SK-N-SH (cell line): ENCODE data around the gene ZNF606. TPM values are rescaled to one million over a fixed set of nuclear protein-coding genes. Genes with fewer than 3 reads are reported as not detected.

ENCODE experiments used
- CTCF ChIA-PET: fragments of 300-600, 350-600 bp; formaldehyde crosslinking; extraction: SDS; loops from one replicate; lab custom pipeline; 2021; lab: Yijun Ruan, JAX
- POLR2A ChIA-PET: fragments of 350-600 bp; sonication (Branson Sonifier 250); formaldehyde crosslinking; extraction: SDS; loops from one replicate; lab custom pipeline; 2020; ENCODE audit warnings: antibody characterized with exemption, inconsistent platforms; lab: Yijun Ruan, JAX
- DNase-seq: peaks from one replicate; pipeline ENCODE4 v3.0.0; 2012
- H2AFZ ChIP-seq: fragments of 200-600 bp; sonication (generic); 2 replicates; pipeline ENCODE4 v1.8.1; 2016; ENCODE audit warnings: antibody characterized with exemption, mild to moderate bottlenecking, low read depth
- H3F3A ChIP-seq: fragments of 200-600 bp; sonication (generic); replicated peaks from 2 replicates; pipeline ENCODE3; 2016; ENCODE audit warnings: antibody characterized with exemption, mild to moderate bottlenecking; ENCODE audit not compliant: insufficient read depth
- H3K27ac ChIP-seq, 2 experiments: fragments of 200-500 bp in 1 of 2; fragments of 200-600 bp in 1 of 2; sonication (Bioruptor generic) in 1 of 2; sonication (generic), shearing (Covaris generic) in 1 of 2; 2 replicates each; pipeline versions ENCODE4 v1.5.1 to v1.6.1; 2014 to 2016; ENCODE audit warnings: low read depth in 2 of 2, inconsistent platforms in 1 of 2, low read length in 1 of 2, mild to moderate bottlenecking in 1 of 2, mixed read lengths in 1 of 2
- H3K27me3 ChIP-seq: fragments of 200-600 bp; sonication (generic), shearing (Covaris generic); 2 replicates; pipeline ENCODE4 v1.6.1; 2016; ENCODE audit warnings: mixed run types; ENCODE audit not compliant: insufficient read depth
- H3K36me3 ChIP-seq, 2 experiments: fragments of 200-500 bp in 1 of 2; fragments of 200-600 bp in 1 of 2; sonication (Bioruptor generic) in 1 of 2; sonication (generic) in 1 of 2; replicated peaks in 1 of 2; 2 replicates each; pipeline versions ENCODE3 to v1.5.1; 2014 to 2016; ENCODE audit warnings: low read length in 1 of 2, mild to moderate bottlenecking in 1 of 2; ENCODE audit not compliant: insufficient read depth in 2 of 2, control insufficient read depth in 1 of 2
- H3K4me1 ChIP-seq, 2 experiments: fragments of 200-500 bp in 1 of 2; fragments of 200-600 bp in 1 of 2; sonication (Bioruptor generic) in 1 of 2; sonication (generic), shearing (Covaris generic) in 1 of 2; 2 replicates each; pipeline versions ENCODE4 v1.5.1 to v1.6.1; 2014 to 2016; ENCODE audit warnings: low read depth in 1 of 2, low read length in 1 of 2, mixed run types in 1 of 2; ENCODE audit not compliant: insufficient read depth in 2 of 2, control insufficient read depth in 1 of 2
- H3K4me2 ChIP-seq: fragments of 200-600 bp; sonication (generic), shearing (Covaris generic); 2 replicates; pipeline ENCODE4 v1.6.1; 2017; ENCODE audit warnings: mixed run types
- H3K4me3 ChIP-seq, 2 experiments: fragments of 200-500 bp in 1 of 2; fragments of 200-600 bp in 1 of 2; sonication (Bioruptor generic) in 1 of 2; sonication (generic), shearing (Covaris generic) in 1 of 2; 2 replicates each; pipeline versions ENCODE4 v1.5.1 to v1.8.1; 2014 to 2016; ENCODE audit warnings: low read depth in 2 of 2, inconsistent platforms in 1 of 2, low read length in 1 of 2, mild to moderate bottlenecking in 1 of 2, mixed read lengths in 1 of 2, moderate library complexity in 1 of 2
- H3K79me2 ChIP-seq: fragments of 200-600 bp; sonication (generic); 2 replicates; pipeline ENCODE4 v1.8.1; 2017; ENCODE audit warnings: mild to moderate bottlenecking; ENCODE audit not compliant: insufficient read depth
- H3K9ac ChIP-seq: fragments of 200-600 bp; sonication (generic); 2 replicates; pipeline ENCODE4 v1.6.1; 2017; ENCODE audit warnings: mixed run types
- H3K9me2 ChIP-seq: fragments of 200-600 bp; sonication (generic); 2 replicates; pipeline ENCODE4 v1.6.1; 2017; ENCODE audit warnings: mixed run types
- H3K9me3 ChIP-seq: fragments of 200-600 bp; sonication (generic); 2 replicates; pipeline ENCODE4 v1.6.1; 2017; ENCODE audit warnings: mixed run types, mild to moderate bottlenecking, moderate library complexity
- H4K20me1 ChIP-seq: fragments of 200-600 bp; sonication (generic); 2 replicates; pipeline ENCODE4 v1.6.1; 2017; ENCODE audit warnings: mild to moderate bottlenecking, mixed run types; ENCODE audit not compliant: insufficient read depth
- CHD2 ChIP-seq: fragments of 150-350 bp; IDR thresholded peaks from 2 replicates; pipeline ENCODE4 v1.6.1; 2018; ENCODE audit warnings: low read length; ENCODE audit not compliant: partially characterized antibody
- ELF1 ChIP-seq: IDR thresholded peaks from 2 replicates; pipeline ENCODE4 v1.4.0; 2012
- EP300 ChIP-seq, 2 experiments: IDR thresholded peaks; 2 replicates each; pipeline versions ENCODE4 v1.4.0 to v1.6.1; 2012; ENCODE audit warnings: borderline replicate concordance in 1 of 2, low read depth in 1 of 2, low read length in 1 of 2
- FOSL2 ChIP-seq: IDR thresholded peaks from 2 replicates; pipeline ENCODE4 v1.4.0; 2012; ENCODE audit warnings: low read depth, mild to moderate bottlenecking, moderate library complexity, borderline replicate concordance
- FOXJ3 ChIP-seq: sonication (generic); formaldehyde crosslinking; IDR thresholded peaks from 2 replicates; pipeline ENCODE4 v1.5.1; 2020; ENCODE audit warnings: mild to moderate bottlenecking, missing genetic modification reagents
- JUND ChIP-seq: IDR thresholded peaks from 2 replicates; pipeline ENCODE4 v1.4.0; 2012
- MXI1 ChIP-seq: IDR thresholded peaks from 2 replicates; pipeline ENCODE4 v1.6.1; 2012; ENCODE audit warnings: mild to moderate bottlenecking, low read depth, low read length, improper control_type of control experiment
- NFIC ChIP-seq: IDR thresholded peaks from 2 replicates; pipeline ENCODE4 v1.4.0; 2012; ENCODE audit warnings: borderline replicate concordance
- POLR2AphosphoS5 ChIP-seq: IDR thresholded peaks from 2 replicates; pipeline ENCODE4 v1.6.1; 2012; ENCODE audit warnings: low read depth, low read length
- RAD21 ChIP-seq: IDR thresholded peaks from 2 replicates; pipeline ENCODE4 v1.6.1; 2012; ENCODE audit warnings: mild to moderate bottlenecking, low read length
- RCOR1 ChIP-seq: fragments of 150-350 bp; IDR thresholded peaks from 2 replicates; pipeline ENCODE4 v1.6.1; 2017; ENCODE audit warnings: antibody characterized with exemption, low read length
- TCF12 ChIP-seq: IDR thresholded peaks from 2 replicates; pipeline ENCODE4 v1.4.0; 2012
- YY1 ChIP-seq: IDR thresholded peaks from 2 replicates; pipeline ENCODE4 v1.4.0; 2012; ENCODE audit warnings: low read depth, mild to moderate bottlenecking
- WGBS: methylation state at CpG from one replicate; pipeline ENCODE4 v1.1.6; 2017; ENCODE audit warnings: low lambda C conversion rate; 5-methylcytosine and 5-hydroxymethylcytosine counted together
- polyA plus RNA-seq, 3 experiments: library from polyadenylated mRNA; depleted of rRNA; stranded (reverse); fragments of >200 nt; gene quantifications; 2 replicates each; pipeline ENCODE4 v1.2.3, GENCODE V29; 2012
- TF ChIP-seq, protein P1 (sequence below): fragments of 200-600 bp; sonication (generic); IDR thresholded peaks from 2 replicates; pipeline ENCODE4 v1.6.1; 2017; ENCODE audit warnings: antibody characterized with exemption, mild to moderate bottlenecking, moderate library complexity
- TF ChIP-seq, protein P2 (sequence below): fragments of 150-350 bp; IDR thresholded peaks from 2 replicates; pipeline ENCODE4 v1.6.1; 2017; ENCODE audit warnings: antibody characterized with exemption, low read length, low read depth, borderline replicate concordance
- TF ChIP-seq, protein P3 (sequence below): IDR thresholded peaks from 2 replicates; pipeline ENCODE4 v1.4.0; 2012; ENCODE audit warnings: low read depth
- TF ChIP-seq, protein P4 (sequence below): IDR thresholded peaks from 2 replicates; pipeline ENCODE4 v1.4.0; 2012; ENCODE audit warnings: low read depth, borderline replicate concordance

ZNF606 gene
- polyA plus RNA-seq, 1 of the 3 experiments (the other 2 are of a cell fraction): 2.9 TPM

DNA sequence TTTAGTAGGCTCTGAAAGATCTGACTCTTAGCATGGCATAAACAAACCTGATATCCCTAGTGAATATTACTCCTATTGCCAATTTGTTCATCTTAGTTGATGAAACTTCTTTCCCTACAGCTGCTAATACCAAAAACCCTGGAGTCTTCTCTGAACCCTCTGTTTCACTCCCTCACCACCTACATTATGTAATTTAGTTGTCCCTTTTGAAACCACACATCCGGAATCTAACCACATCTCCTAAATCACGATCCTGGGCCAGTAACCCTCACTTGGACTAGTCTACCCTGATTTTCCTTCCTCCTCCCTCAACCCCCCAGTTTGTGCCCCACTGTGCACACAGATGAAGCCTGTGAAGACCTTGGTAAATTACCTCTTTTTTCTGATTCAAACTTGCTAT, 56.3 kb downstream of the ZNF606 start:
- CTCF ChIA-PET: no interaction called here
- peaks cover 26 to 27% of the 10 kb centered on the region in 2 experiments for H3K36me3 ChIP-seq
- H3K9me2 ChIP-seq: no peaks in the 10 kb centered on the region
- POLR2A ChIA-PET: no interaction called here
- H3F3A ChIP-seq: no peaks in the 10 kb centered on the region
- no peak overlapping the region for H3K27ac ChIP-seq
- no peak overlapping the region for H2AFZ ChIP-seq
- 86% methylated on average over 2 of the region's 2 CpGs for WGBS
- no peak for DNase-seq
- H3K9me3 ChIP-seq: no peaks in the 10 kb centered on the region
- TF ChIP-seq FOSL2: no peak
- no peak for TF ChIP-seq TCF12
- no peak for TF ChIP-seq FOXJ3 (CRISPR knock-in tag)
- TF ChIP-seq, protein P1, sequence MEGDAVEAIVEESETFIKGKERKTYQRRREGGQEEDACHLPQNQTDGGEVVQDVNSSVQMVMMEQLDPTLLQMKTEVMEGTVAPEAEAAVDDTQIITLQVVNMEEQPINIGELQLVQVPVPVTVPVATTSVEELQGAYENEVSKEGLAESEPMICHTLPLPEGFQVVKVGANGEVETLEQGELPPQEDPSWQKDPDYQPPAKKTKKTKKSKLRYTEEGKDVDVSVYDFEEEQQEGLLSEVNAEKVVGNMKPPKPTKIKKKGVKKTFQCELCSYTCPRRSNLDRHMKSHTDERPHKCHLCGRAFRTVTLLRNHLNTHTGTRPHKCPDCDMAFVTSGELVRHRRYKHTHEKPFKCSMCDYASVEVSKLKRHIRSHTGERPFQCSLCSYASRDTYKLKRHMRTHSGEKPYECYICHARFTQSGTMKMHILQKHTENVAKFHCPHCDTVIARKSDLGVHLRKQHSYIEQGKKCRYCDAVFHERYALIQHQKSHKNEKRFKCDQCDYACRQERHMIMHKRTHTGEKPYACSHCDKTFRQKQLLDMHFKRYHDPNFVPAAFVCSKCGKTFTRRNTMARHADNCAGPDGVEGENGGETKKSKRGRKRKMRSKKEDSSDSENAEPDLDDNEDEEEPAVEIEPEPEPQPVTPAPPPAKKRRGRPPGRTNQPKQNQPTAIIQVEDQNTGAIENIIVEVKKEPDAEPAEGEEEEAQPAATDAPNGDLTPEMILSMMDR: no peak
- TF ChIP-seq, protein P2, sequence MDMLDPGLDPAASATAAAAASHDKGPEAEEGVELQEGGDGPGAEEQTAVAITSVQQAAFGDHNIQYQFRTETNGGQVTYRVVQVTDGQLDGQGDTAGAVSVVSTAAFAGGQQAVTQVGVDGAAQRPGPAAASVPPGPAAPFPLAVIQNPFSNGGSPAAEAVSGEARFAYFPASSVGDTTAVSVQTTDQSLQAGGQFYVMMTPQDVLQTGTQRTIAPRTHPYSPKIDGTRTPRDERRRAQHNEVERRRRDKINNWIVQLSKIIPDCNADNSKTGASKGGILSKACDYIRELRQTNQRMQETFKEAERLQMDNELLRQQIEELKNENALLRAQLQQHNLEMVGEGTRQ: no peak
- TF ChIP-seq, protein P3, sequence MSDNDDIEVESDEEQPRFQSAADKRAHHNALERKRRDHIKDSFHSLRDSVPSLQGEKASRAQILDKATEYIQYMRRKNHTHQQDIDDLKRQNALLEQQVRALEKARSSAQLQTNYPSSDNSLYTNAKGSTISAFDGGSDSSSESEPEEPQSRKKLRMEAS: no peak
- TF ChIP-seq CHD2: no peak
- TF ChIP-seq MXI1: no peak
- no peak for TF ChIP-seq POLR2AphosphoS5
- no peak for TF ChIP-seq ELF1
- TF ChIP-seq EP300 (IDR thresholded peaks at IDR 0.05; ENCODE audit: borderline replicate concordance in 1 of 2, low read depth in 1 of 2, low read length in 1 of 2): no peak
- no peak for TF ChIP-seq RAD21
- no peak for TF ChIP-seq JUND
- no peak for TF ChIP-seq RCOR1
- TF ChIP-seq NFIC: no peak
- TF ChIP-seq, protein P4, sequence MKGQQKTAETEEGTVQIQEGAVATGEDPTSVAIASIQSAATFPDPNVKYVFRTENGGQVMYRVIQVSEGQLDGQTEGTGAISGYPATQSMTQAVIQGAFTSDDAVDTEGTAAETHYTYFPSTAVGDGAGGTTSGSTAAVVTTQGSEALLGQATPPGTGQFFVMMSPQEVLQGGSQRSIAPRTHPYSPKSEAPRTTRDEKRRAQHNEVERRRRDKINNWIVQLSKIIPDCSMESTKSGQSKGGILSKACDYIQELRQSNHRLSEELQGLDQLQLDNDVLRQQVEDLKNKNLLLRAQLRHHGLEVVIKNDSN: no peak
- H4K20me1 ChIP-seq: no peaks in the 10 kb centered on the region
- no peaks in the 10 kb centered on the region for H3K27me3 ChIP-seq
- peak overlapping the region; percentile 94 for H3K4me2 ChIP-seq
- H3K4me3 ChIP-seq: peak overlapping the region; percentile 88 to 97
- H3K9ac ChIP-seq: no peak overlapping the region
- H3K4me1 ChIP-seq: peaks cover 0 to 7% of the 10 kb centered on the region in 2 experiments; a peak in 3 of 4 replicates
- H3K79me2 ChIP-seq: peaks cover 53% of the 10 kb centered on the region

DNA sequence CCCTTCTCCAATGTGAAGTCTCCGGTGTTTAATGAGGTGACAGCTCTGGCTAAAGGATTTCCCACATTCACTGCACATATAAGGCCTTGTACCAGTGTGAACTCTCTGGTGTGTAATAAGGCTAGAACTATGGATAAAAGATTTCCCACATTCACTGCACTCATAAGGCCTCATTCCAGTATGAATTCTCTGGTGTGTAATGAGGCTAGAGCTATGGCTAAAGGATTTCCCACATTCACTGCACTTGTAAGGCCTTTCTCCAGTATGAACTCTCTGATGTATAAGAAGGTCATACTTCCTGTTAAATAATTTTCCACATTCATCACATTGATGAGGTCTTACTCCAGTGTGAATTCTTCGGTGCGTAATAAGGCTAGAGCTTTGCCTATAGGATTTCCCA, 61.0 kb downstream of the ZNF606 start:
- CTCF ChIA-PET: no interaction called here
- Histone ChIP-seq H3K4me3 (no peak overlapping the region; a peak in 1 of 4 replicates), H3K4me1 (peaks cover 0 to 3% of the 10 kb centered on the region in 2 experiments; a peak in 3 of 4 replicates), H3K27me3 (no peaks in the 10 kb centered on the region), H2AFZ (no peak overlapping the region), H3K9ac (no peak overlapping the region), H3K27ac (no peak overlapping the region), H3K9me2 (no peaks in the 10 kb centered on the region), H3F3A (no peaks in the 10 kb centered on the region), H4K20me1 (no peaks in the 10 kb centered on the region), H3K9me3 (no peaks in the 10 kb centered on the region), H3K79me2 (peaks cover 48% of the 10 kb centered on the region), H3K4me2 (no peak overlapping the region), H3K36me3 (peaks cover 34 to 53% of the 10 kb centered on the region in 2 experiments)
- 87% methylated on average over 3 of the region's 3 CpGs for WGBS
- DNase-seq: no peak
- POLR2A ChIA-PET: no interaction called here
- TF ChIP-seq YY1: no peak
- TF ChIP-seq, protein P4: no peak
